Ishikawa (cell line): ENCODE data around the gene EGFR.
A peak's percentile ranks its signal among the peaks of the same experiment; 100 is the strongest.

Experiments
- CEBPB ChIP-seq: IDR thresholded peaks from 2 replicates; pipeline ENCODE4 v1.6.1; 2012
- CREB1 ChIP-seq: IDR thresholded peaks from 2 replicates; pipeline ENCODE4 v1.6.1; 2012; ENCODE audit warnings: low read depth
- EGR1 ChIP-seq: IDR thresholded peaks from 2 replicates; pipeline ENCODE4 v1.6.1; 2012
- FOXM1 ChIP-seq: IDR thresholded peaks from 2 replicates; pipeline ENCODE4 v1.6.1; 2012; ENCODE audit warnings: low read depth, borderline replicate concordance
- MAX ChIP-seq: IDR thresholded peaks from 2 replicates; pipeline ENCODE4 v1.6.1; 2012
- NFIC ChIP-seq: IDR thresholded peaks from 2 replicates; pipeline ENCODE4 v1.6.1; 2012
- RAD21 ChIP-seq: IDR thresholded peaks from 2 replicates; pipeline ENCODE4 v1.6.1; 2012; ENCODE audit warnings: low read depth
- REST ChIP-seq: IDR thresholded peaks from 2 replicates; pipeline ENCODE4 v1.6.1; 2012; ENCODE audit warnings: low read depth, mild to moderate bottlenecking
- TAF1 ChIP-seq: IDR thresholded peaks from 2 replicates; pipeline ENCODE4 v1.6.1; 2012; ENCODE audit warnings: low read depth, mild to moderate bottlenecking
- TEAD4 ChIP-seq: IDR thresholded peaks from 2 replicates; pipeline ENCODE4 v1.6.1; 2012
- USF1 ChIP-seq: IDR thresholded peaks from 2 replicates; pipeline ENCODE4 v1.6.1; 2012
- YY1 ChIP-seq: IDR thresholded peaks from 2 replicates; pipeline ENCODE4 v1.6.1; 2012; ENCODE audit warnings: low read depth
- ZBTB7A ChIP-seq: IDR thresholded peaks from 2 replicates; pipeline ENCODE4 v1.6.1; 2012; ENCODE audit warnings: low read depth

The EGFR gene

DNA sequence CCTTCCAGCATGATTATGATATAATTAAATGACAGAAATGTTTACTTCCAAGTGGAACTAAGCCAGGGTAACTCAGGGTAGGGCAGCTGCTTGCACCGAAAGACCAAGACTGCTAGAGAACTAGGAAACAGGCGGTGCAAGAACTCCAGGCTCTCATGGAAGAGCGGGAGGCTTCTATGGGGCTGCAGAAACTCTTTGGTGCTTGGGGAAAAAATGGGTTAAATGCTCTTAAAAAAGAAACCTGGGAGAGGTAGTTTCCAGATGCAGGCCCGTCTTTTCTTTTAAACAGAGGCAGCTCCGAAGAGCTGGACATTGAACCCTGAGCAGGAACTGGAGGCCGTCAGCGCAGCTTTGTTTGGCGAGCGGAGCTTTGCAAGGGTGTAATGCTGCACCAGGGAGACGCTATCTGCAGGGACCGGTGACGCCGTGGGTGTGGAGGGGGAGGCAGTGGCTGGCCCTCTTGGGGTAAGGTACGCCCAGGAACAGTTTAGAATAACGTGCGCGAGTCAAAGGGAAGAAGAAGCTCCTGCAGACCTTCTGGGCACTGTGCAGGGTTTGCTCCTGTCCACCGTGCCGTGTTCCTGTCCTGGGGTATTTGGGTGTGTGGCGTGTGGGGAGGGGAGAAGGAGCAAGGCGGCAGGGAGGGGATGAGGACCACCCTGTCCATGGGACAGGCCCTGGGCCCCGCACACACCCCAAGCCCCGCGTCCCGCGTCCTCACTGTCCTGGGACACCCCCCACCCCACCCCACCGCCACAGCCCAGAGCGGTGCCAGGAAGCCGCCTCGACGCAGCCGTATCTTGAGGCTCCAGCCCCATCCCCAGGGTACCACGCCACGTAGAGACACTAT is 59.0 kb downstream of the EGFR start:
- no peak for TF ChIP-seq NFIC
- no peak for TF ChIP-seq EGR1

DNA sequence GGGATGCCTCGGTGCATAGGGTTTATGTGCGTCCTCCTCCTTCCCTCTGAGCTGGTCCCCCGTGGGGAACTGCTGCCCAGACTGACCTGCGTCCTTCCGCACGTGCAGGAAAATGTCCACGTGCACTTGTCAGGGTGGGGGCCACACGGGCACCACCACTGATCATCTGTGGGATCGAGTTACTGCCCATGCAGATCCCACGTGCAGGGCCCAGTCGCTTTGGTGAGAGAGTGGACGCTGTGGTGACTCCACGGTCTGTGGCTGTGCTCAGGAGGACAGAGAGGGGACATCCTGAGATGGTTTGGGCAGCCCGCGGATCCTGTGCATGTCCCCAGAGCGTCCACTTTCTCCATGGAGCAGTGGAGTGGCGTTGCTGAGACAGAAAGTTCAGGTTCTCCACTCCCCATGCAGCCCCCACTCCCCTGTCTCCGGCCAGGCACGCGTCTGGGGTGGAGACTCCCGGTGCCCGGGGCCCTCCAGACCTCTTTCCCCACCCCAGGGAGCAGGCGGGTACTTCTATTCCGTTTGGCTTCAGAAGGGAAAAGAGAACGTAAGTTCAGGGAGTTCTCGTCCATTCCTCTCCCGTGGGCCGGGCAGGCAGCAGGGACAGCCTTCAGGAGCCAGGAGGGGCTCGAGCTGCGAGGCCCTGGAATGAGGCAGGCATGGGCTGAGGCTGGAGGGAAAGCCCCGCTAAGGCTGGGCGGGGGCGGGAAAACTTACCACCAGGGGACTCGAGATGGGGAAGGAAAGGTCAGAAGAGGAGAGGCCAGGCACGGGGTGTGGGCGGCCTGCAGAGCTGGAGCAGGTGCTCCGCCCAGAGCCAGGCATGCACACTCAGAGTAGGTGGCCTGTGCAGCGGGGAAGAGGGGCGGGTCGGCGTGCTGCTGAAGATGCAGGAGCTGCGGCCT is 59.9 kb downstream of the EGFR start:
- TF ChIP-seq CREB1 (no peak), RAD21 (peak; percentile 3; the same call in 1 of the 2 replicates), EGR1 (0 out of 2 replicates have a peak, but pooled peaks have one; percentile 13), FOXM1 (no peak), MAX (peak; percentile 31; the same call in 1 of the 2 replicates), NFIC (no peak), USF1 (no peak)

GRCh38 chr7:55080000-55080623 is 61.3 kb downstream of the EGFR start:
- TF ChIP-seq ZBTB7A, result no peak
- no peak for TF ChIP-seq REST
- TF ChIP-seq TEAD4, result no peak
- no peak for TF ChIP-seq TAF1
- no peak for TF ChIP-seq CEBPB
- TF ChIP-seq USF1, result no peak
- no peak for TF ChIP-seq MAX

- no peak for TF ChIP-seq USF1
- TF ChIP-seq RAD21, result no peak
- TF ChIP-seq EGR1, result no peak
- TF ChIP-seq CREB1, result no peak
- TF ChIP-seq YY1, result no peak
- no peak for TF ChIP-seq FOXM1
- TF ChIP-seq REST, result no peak
Observed at GRCh38 chr7:55081068-55081467, 62.3 kb downstream of the EGFR start.

DNA sequence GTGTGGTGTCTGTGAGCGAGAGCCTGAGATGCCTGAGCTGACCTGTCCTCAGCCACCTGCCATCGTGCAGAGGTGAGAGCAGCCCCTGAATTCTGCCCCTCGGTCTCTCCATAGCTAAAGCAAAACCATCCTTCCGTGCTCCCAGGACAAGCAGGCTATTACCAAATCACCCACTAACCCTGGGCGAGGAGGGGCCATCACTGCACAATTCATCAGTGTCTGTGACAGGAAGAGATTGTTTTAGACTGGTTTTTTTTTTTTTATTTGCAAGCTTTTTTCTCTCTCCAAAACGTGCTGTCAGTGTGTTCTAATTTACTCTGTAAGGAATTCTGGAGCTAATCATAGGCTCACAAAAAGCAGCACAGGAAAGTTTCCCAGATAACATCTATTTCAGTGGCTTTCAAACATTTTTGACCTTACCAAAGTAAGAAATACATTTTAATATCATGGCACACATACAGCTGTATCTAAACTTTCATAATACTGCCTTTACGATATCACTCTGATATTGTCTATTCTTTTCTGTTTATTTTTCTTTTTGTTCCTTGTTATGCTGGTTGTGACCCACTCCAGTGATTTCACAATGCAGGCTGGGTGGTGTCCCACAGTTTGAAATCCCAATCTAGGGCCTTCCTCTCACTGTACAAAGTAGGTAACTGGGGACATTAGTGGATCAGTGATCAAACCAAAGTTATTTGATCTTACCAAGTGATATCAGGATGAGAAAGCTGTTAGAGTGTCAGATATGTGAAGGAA is 62.8 kb downstream of the EGFR start:
- TF ChIP-seq CREB1 (no peak), REST (no peak), CEBPB (0 out of 2 replicates have a peak, but pooled peaks have one; percentile 37), MAX (no peak), RAD21 (no peak), NFIC (no peak), USF1 (no peak), TEAD4 (no peak)
